ENCODE data around the gene EQTN.
A peak's percentile ranks its signal among the peaks of the same experiment; 100 is the strongest.
"Not testable (repeated sequence)": the region's sequence is repeated elsewhere in the genome, so short reads cannot be mapped to it uniquely, and the experiment has no call there.

The EQTN gene

GRCh38 chr9:27292659-27293405, 4.1 kb downstream of the EQTN start:
- DNase-seq (ENCODE audit: low read depth), result no peak

GRCh38 chr9:27291292-27291691, 5.7 kb downstream of the EQTN start:
- no peak for DNase-seq (ENCODE audit: low read depth)

DNA sequence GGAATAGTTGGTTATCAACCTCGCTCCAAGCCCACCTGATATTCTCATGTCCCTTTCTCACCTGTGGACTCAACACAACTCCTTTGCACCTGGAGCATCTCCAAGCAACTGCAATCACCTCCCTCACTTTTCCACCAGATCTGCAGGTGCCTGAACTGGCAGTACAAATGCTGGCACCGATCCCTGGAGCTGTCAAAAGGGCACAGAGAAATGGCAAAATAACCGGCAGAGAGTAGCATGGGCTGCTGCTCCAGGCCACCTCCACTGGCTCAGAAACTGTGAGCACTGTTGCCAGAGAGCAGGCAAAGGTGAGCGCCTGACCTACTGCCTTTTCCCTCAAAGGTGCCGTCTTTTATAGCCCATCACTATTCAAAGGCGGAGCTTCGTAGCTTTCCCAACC, 14.7 kb downstream of the EQTN start:
- DNase-seq (ENCODE audit: low read depth), result no peak

DNA sequence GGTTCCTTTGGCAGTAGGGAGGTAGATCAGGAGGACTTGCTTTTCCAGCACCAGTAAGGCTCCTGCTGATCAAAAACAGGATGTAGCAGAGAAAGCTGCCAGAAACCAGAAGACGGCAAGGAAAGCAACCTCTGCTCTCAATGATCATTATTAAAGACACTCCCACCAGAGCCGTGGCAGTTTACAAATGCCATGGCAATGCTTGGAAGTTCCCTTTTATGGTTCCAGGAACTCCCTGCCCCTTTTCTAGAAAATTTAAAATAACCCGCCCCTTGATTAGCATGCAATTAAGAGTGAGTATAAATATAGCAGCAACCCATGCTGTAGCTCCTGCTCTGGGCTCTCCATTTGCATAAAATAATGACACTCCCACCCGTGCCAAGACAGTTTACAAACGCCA, 16.1 kb downstream of the EQTN start:
- DNase-seq (ENCODE audit: low read depth), result no peak

DNA sequence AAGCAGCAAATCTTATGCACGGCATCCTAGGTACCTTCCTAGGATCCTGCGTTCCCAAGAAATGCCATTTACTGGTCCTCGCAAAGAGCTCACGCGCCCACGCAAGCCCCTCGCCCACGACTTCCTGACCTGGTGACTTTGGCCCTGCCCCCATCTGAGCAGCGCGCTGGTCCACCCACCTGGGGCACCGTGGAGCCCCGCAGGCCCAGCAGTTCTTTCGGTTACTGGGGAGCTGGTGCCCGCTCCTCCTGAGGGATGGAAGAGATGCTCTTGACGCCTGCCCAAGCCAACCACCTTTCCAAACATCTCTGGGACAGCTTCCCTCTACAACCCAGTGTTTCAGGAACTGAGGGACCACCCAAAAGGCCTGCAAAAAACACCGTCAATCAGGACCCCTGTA, 16.7 kb downstream of the EQTN start:
- no peak for DNase-seq (ENCODE audit: low read depth)

DNA sequence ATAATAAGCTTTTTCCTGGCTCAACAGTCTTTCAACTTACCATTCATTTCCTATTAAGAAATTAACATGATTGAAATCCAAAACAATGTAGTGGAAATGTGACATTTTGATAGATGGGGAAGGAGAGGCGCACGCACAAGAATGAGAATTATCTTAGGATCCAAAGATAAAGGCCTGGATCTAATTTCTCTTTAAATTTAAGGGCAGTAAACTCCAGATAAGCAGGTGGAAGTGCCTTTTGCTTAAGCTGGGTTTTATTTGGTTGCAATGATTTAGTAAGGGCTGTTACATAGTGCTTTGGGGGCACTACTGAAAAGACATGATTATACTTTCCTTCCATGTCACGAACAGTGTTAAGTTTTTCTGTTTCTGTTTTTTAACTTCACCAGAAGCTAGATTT, 17.3 kb downstream of the EQTN start:
- DNase-seq (ENCODE audit: low read depth), result no peak

DNA sequence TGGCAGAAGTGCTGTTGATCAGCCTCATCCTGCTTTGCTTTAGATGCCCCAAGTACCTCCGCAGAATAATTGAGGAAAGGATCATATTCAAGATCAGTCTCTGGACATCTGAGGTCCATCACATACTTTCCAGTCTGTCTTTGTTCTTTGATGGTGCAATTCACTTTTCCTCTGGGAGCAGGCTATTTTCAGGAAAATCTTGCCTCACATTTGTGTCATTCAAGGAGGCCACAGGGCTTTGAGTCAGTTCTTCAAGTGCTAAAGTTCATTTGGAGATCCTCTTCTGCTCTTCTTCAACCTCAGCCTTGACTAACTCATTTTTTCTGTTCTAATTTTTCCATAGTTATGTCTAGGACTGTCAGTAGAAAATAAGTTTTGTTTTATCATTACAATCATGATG, 18.6 kb downstream of the EQTN start:
- DNase-seq (ENCODE audit: low read depth), result peak; percentile 43

DNA sequence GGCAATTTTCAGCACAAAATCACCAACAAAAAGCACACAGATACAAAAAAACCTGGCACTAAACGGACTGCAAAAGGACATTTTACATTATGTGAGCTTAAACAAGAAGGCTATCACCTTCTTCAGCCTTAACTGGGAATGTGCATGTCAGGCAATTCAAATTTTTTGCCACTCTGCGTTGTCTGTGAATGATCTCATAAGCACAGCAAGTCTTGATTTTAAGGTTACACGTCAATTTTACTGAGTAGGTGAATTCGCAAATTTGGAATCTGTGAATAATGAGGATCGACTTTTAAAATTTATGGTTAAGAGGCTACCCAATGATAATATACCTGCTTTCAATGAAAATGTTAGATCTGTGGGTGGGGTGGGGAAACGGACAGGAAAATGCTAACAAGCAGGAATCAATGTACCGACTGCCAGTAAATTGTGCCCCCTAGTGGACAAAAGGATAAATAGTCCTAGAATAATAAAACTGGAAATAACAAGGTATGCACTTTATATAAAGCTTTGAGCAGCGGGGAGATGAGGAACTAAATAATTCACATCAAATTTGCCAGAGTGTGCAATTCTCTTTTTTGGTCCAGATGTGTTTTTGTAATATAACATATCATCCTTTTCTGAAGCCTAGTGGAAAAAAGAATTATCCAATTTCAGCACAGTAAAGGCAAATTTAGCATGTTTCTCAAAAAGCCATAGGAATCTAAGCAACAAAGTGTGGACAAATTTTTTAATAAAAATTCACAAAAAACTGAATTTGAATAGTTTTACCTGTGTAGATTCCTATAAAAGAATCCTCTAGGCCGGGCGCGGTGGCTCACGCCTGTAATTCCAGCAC, 20.5 kb downstream of the EQTN start:
- peak; percentile 55 for DNase-seq (ENCODE audit: low read depth)

DNA sequence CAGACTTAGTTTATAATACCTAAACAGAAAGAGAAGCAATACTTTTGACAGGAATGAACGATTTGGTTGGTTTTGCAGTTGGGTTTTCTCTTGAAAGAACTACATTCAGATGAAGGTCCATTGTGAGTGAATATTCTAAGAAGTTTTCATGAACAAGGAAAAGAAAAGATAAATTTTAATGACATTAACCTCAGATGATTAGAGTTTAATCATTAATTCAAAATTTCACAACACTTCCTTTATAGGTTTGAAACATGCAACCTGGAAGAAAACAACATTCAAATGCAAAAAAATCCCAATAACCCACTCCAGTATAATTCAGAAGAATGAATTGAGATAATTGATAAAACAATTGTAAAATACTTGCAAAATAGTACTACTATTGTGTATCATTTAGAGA, 23.8 kb downstream of the EQTN start:
- no peak for DNase-seq (ENCODE audit: low read depth)

DNA sequence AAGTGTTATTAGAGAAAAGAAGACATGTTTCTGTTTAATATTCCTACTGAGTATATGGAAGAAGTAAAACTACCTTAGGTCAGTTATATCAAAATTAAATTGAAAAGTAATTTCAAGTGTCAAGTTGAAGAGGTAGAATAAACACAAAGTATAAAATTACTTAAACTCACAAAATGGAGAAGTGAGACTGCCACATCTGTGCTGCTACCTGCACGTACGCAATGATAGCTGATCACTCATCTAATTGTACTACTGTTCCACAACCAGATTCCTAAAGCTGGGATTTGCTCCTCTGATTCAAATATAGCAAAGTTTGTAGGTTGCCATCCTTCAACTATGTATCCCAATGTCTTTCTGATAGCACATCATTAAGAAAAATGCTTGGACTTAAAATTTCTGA, 24.8 kb downstream of the EQTN start:
- DNase-seq (ENCODE audit: low read depth), result no peak

DNA sequence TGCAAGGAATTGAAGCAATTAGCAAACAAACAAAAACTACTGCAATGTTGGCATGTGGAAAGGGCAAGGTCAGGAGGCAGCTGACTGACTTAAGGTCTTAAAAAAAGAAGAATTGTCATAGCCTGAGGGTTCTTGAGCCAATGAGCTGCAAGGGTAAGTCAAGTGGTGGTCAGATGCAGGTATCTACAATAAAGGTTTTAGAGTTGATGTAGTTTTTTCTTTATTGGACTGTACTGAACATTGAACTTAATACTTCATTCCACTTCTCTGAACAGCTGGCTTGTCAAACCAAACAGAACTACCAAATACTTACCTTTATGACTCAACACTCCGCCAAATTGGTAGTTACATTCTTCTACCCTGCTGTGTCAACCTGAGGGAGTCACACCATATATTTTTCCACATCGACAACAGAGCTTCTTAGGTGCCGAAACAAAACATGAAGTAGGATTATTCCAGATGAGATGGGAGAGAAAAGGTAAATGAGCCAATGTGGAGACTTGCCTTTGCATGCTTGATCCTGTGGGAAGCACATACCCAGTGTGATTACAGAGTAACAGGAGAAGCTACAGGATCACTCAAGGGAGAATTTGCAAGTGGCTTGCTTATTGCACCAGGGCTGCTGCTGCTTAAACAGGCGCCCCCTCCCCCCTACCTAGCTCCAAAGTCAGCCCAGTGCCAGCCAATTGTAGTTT, 35.3 kb downstream of the EQTN start:
- DNase-seq (ENCODE audit: low read depth), result no peak

GRCh38 chr9:27260789-27261516, 36.0 kb downstream of the EQTN start:
- no peak for DNase-seq (ENCODE audit: low read depth)

DNA sequence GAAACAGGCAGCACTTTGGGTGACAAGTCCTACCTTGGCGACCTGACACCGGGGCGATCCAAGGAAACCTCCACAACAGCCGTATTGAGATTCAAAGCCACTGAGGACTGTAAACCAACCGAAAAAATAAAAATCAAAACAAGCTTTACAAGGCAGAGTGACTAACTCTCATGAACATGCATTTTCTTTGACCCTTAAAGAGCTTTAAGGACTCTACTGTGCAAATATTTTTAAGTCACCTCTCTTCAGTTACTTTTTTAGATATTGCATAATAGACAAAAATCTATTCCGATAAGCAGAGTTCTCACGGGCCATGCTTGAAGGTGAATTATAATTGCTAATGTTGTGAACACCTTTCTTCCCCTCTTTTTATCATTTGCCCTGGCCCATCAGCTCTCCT, 38.3 kb downstream of the EQTN start:
- DNase-seq (ENCODE audit: low read depth), result no peak

GRCh38 chr9:27248702-27249101, 48.2 kb downstream of the EQTN start:
- DNase-seq (ENCODE audit: low read depth), result peak; percentile 3

DNA sequence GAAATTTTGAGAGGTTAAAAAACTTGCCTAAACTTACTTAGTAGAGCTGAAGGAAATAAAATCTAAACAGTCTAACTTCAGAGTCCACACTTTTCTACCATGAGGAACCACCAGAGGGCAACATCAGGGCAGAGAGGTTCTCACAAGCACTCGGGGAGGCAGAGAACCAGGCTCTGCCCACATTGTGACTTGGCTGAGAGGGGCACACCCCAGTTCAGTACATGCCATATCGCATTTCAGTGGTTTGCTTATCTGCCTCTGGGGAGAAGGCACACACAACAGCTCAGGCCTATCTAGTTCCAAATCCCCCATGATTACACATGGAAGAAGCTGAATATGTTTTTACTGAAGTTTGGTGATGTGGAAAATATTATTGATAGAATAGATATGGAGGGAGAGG, 49.2 kb downstream of the EQTN start:
- DNase-seq (ENCODE audit: low read depth), result peak; percentile 91

- not testable (repeated sequence) for DNase-seq (ENCODE audit: low read depth)
Observed at GRCh38 chr9:27239648-27240047, 57.3 kb downstream of the EQTN start.
